Mesothelial cell of epicardium (in vitro differentiated cells): ENCODE results near the gene MICA. TPM values are rescaled to one million over a fixed set of nuclear protein-coding genes. Genes with fewer than 3 reads are reported as not detected.

ENCODE experiments used
- DNase-seq, 2 experiments: peaks; one replicate each; pipeline ENCODE4 v3.0.0; 2021; ENCODE audit warnings: low spot score in 2 of 2; ENCODE audit not compliant: unreplicated experiment in 2 of 2
- H3K27ac Mint-ChIP-seq: 2 replicates; pipeline ENCODE4 v1.8.0; 2021; ENCODE audit warnings: mixed read lengths
- H3K27me3 Mint-ChIP-seq: 2 replicates; pipeline ENCODE4 v1.8.0; 2021; ENCODE audit warnings: low read depth, mixed read lengths
- H3K36me3 Mint-ChIP-seq: 2 replicates; pipeline ENCODE4 v1.8.0; 2021; ENCODE audit warnings: mixed read lengths
- H3K4me1 Mint-ChIP-seq: 2 replicates; pipeline ENCODE4 v1.8.0; 2021; ENCODE audit warnings: mixed read lengths
- H3K4me3 Mint-ChIP-seq: 2 replicates; pipeline ENCODE4 v1.8.0; 2021; ENCODE audit warnings: mild to moderate bottlenecking, moderate library complexity, mixed read lengths
- H3K9me3 Mint-ChIP-seq: 2 replicates; pipeline ENCODE4 v1.8.0; 2021; ENCODE audit warnings: mixed read lengths
- CTCF ChIP-seq: fragments of 200-600 bp; sonication (generic); IDR thresholded peaks from one replicate; pipeline ENCODE4 v1.5.0; 2021; ENCODE audit warnings: antibody characterized with exemption; ENCODE audit not compliant: unreplicated experiment
- total RNA-seq: library from RNA; stranded (reverse); gene quantifications from 3 replicates; pipeline ENCODE4 v1.2.1, GENCODE V29; 2021

The MICA gene
- 14.1 to 16.1 TPM (median 15.5 TPM) in 3 replicates for total RNA-seq

GRCh38 chr6:31403283-31404060, at the start of gene MICA:
MICA (plus strand) TSS chr6:31403595; CDS start chr6:31403633, 38 bp downstream.
- H3K4me1 Mint-ChIP-seq: peaks cover 42% of the 10 kb centered on the region

GRCh38 chr6:31354158-31354863, 49.1 kb upstream of the MICA start:
- no peak for TF ChIP-seq CTCF
- H3K9me3 Mint-ChIP-seq: no peaks in the 10 kb centered on the region
- no peaks in the 10 kb centered on the region for H3K36me3 Mint-ChIP-seq
- H3K4me1 Mint-ChIP-seq: no peaks in the 10 kb centered on the region
- H3K27me3 Mint-ChIP-seq: peaks cover 98% of the 10 kb centered on the region
- no peak for DNase-seq
- no peak overlapping the region for H3K4me3 Mint-ChIP-seq
- H3K27ac Mint-ChIP-seq: no peak overlapping the region

More at GRCh38 chr6:31403283-31404060, at the start of gene MICA:
- Mint-ChIP-seq H3K27ac (peak within 1 kb of the TSS; percentile 96), H3K9me3 (peaks cover 5% of the 10 kb centered on the region), H3K27me3 (peaks cover 4% of the 10 kb centered on the region), H3K36me3 (peaks cover 2% of the 10 kb centered on the region), H3K4me3 (peak within 1 kb of the TSS; percentile 92)
- peak; percentile 76 to 86 for DNase-seq
- no peak for TF ChIP-seq CTCF

- no peak overlapping the region for H3K4me3 Mint-ChIP-seq
- no peaks in the 10 kb centered on the region for H3K9me3 Mint-ChIP-seq
- no peak overlapping the region for H3K27ac Mint-ChIP-seq
- no peak for DNase-seq
- no peaks in the 10 kb centered on the region for H3K36me3 Mint-ChIP-seq
- peaks cover 98% of the 10 kb centered on the region for H3K27me3 Mint-ChIP-seq
- no peaks in the 10 kb centered on the region for H3K4me1 Mint-ChIP-seq
- no peak for TF ChIP-seq CTCF
These were observed 48.4 kb upstream of the MICA start for GRCh38 chr6:31354864-31355582.

- Mint-ChIP-seq H3K4me3 (peak overlapping the region; percentile 8), H3K27ac (no peak overlapping the region), H3K36me3 (no peaks in the 10 kb centered on the region)
These were observed 47.8 kb upstream of the MICA start for GRCh38 chr6:31355583-31355948.

More at GRCh38 chr6:31355583-31355948, 47.8 kb upstream of the MICA start:
- DNase-seq: no peak
- H3K27me3 Mint-ChIP-seq: peaks cover 97% of the 10 kb centered on the region
- H3K4me1 Mint-ChIP-seq: no peaks in the 10 kb centered on the region
- TF ChIP-seq CTCF: no peak
- no peaks in the 10 kb centered on the region for H3K9me3 Mint-ChIP-seq
